Vein endothelial cell (primary cell): ENCODE data around the gene NIP7. TPM values are rescaled to one million over a fixed set of nuclear protein-coding genes. Genes with fewer than 3 reads are reported as not detected.

Experiments used
- total RNA-seq: library from RNA; depleted of rRNA; stranded (reverse); fragments of >200 nt; gene quantifications from 2 replicates; pipeline ENCODE4 v1.2.3, GENCODE V29; 2012

NIP7 gene
- 28.7 and 36.7 TPM in 2 replicates for total RNA-seq

GRCh38 chr16:69339289-69340094, at the start of gene NIP7, which contains the start of gene COG8:
Gene NIP7 (plus strand): TSS chr16:69339772. CDS start chr16:69339830, 58 bp downstream.
Gene COG8 (minus strand): TSS chr16:69339564. CDS start chr16:69339552, 12 bp downstream.

DNA sequence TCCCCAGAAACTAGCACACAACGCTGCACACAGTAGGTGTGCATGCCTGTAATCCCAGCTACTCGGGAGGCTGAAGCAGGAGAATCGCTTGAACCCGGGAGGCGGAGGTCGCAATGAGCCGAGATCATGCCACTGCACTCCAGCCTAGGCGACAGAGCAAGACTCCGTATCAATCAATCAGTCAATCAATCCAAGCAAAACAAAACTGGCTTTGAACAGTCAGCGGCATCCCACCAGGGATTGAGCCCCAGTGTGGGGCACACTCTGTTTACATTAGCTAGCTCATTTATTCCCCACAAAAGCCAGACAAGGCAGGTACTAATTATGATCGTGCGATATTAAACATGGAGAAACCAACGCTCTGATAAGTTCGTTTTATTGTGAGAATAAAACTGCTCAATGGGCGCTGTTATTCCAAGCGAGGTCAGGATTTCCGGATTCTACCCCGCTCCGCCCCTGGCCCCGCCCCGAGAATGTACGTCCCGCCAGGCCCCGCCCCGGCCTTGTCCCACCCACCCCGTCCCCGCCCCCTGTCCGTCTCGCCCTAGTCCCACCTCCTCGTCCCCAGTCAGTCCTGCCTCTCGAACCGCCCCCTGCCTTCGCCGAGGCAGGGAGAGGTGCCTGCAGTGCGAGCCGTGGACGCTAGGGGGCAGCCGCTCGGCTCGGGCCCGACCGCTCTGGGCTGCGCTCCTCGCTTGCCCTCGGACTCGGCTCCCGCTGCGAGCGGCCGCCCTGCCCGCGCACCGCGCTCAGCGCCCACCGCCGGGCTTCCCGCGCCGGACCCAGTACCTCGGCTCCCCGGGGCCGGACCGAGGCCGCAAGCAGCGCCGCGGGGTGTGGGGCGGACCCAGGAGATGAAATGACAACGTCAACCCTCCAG, 28.7 kb upstream of the NIP7 start, which contains the start of gene VPS4A:
Gene VPS4A, plus strand, starts transcription at position 698 of the 880 bp plus-strand sequence. Its CDS starts 162 bp downstream, at position 860.

GRCh38 chr16:69330286-69331109, 9.1 kb upstream of the NIP7 start, which contains the start of gene PDF:
Gene PDF (minus strand): TSS chr16:69330588. CDS start chr16:69330570, 18 bp downstream.

DNA sequence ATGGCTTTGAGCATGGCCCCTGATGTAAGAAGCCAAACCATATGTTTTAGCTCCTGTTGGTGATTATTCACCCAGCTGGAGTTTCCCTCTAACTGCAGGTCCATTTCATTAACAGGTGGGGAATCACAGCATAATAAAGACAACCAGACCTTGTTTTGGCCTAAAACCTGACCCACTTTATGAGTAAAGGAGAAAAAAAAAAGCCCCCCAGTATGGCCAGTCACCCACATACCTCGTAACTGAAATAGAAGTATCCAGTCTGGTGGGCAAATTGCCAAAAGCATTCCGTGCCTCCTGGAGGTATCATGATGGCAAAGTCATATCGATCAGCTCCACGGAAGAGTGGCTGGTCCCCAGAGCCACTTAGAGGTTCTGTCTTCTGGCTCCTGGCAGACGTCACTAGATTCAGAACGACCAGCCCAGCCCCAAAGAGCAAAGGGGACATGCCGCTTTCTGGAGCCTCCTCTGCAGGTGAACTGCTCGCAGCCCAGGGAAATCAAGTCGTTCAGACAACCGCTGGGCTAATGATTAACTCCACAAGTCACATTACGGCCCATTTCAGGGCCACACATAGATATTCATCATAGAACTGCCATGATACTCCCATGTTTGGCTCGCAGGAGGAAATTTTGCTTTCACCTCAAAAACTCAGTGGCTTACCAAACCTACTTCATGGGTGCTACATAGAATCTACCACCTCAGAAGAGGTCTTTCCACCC, 11.9 kb downstream of the NIP7 start, which contains the start of gene TMED6:
Gene TMED6, minus strand, starts transcription at position 478 of the 719 bp plus-strand sequence. Its CDS starts 33 bp downstream, at position 445.

Other genes starting within 250 kb of the NIP7 start
- 1.3 and 1.8 TPM in 2 replicates for gene HAS3, start 234.1 kb upstream of the NIP7 start, total RNA-seq
- gene CHTF8, start 207.2 kb upstream of the NIP7 start, total RNA-seq = 126 and 131 TPM in 2 replicates
- 21.9 and 27.2 TPM in 2 replicates for gene UTP4, start 207.1 kb upstream of the NIP7 start, total RNA-seq
- 76.1 and 87.1 TPM in 2 replicates for gene SNTB2, start 152.6 kb upstream of the NIP7 start, total RNA-seq
- 45.1 and 46.9 TPM in 2 replicates for gene VPS4A, start 28.4 kb upstream of the NIP7 start, total RNA-seq
- gene PDF, start 9.2 kb upstream of the NIP7 start, total RNA-seq = 9.6 and 12.4 TPM in 2 replicates
- gene COG8, start 208 bp upstream of the NIP7 start, total RNA-seq = 36.1 and 36.9 TPM in 2 replicates
- gene TMED6, start 12.0 kb downstream of the NIP7 start, total RNA-seq = 0.19 TPM in 1 of 2 replicates, not detected in the other
- gene TERF2, start 46.2 kb downstream of the NIP7 start, total RNA-seq = 15.4 and 18.7 TPM in 2 replicates
- 108 and 124 TPM in 2 replicates for gene CYB5B, start 84.8 kb downstream of the NIP7 start, total RNA-seq
- gene NFAT5, start 226.2 kb downstream of the NIP7 start, total RNA-seq = 45.1 and 45.9 TPM in 2 replicates